H1 (cell line): ENCODE measurements around the gene H1-8. TPM values are rescaled to one million over a fixed set of nuclear protein-coding genes. Genes with fewer than 3 reads are reported as not detected.

ENCODE experiments used
- CTCF ChIA-PET: fragments of 300-600 bp; sonication (Branson Sonifier 250); formaldehyde crosslinking; loops from one replicate; lab custom pipeline; 2021; ENCODE audit not compliant: partially characterized antibody; lab: Charles Lee
- POLR2A ChIA-PET: fragments of 300-600 bp; sonication (Branson Sonifier 250); formaldehyde crosslinking; loops from one replicate; lab custom pipeline; 2021; ENCODE audit warnings: inconsistent platforms; ENCODE audit not compliant: partially characterized antibody; lab: Charles Lee
- DNase-seq, 2 experiments: peaks; one replicate each; pipeline versions ENCODE4 v3.0.0 to v3.0.0-alpha.2; 2010 to 2022; ENCODE audit warnings: low spot score in 2 of 2, low read depth in 1 of 2, mixed read lengths in 1 of 2
- FAIRE-seq: peaks from 2 replicates; lab custom pipeline; 2011; peaks lifted over from hg19 to GRCh38; lab: Jason Lieb, UNC
- H2AFZ ChIP-seq: 2 replicates; pipeline ENCODE4 v1.8.1; 2012; ENCODE audit warnings: low read length, inconsistent platforms
- H2AK5ac ChIP-seq: 2 replicates; pipeline ENCODE4 v1.6.1; 2013; ENCODE audit warnings: low read depth, low read length
- H2BK120ac ChIP-seq: replicated peaks from 2 replicates; pipeline ENCODE3; 2013; ENCODE audit warnings: low read depth, low read length, inconsistent platforms
- H2BK12ac ChIP-seq: 2 replicates; pipeline ENCODE4 v1.6.1; 2013; ENCODE audit warnings: low read depth, low read length
- H2BK15ac ChIP-seq: 2 replicates; pipeline ENCODE4 v1.6.1; 2013; ENCODE audit warnings: low read length
- H2BK20ac ChIP-seq: 2 replicates; pipeline ENCODE4 v1.6.1; 2013; ENCODE audit warnings: low read length
- H2BK5ac ChIP-seq: 2 replicates; pipeline ENCODE4 v1.6.1; 2013; ENCODE audit warnings: low read depth, low read length
- H3K14ac ChIP-seq: 2 replicates; pipeline ENCODE4 v1.6.1; 2013; ENCODE audit warnings: inconsistent platforms; ENCODE audit not compliant: insufficient read length
- H3K18ac ChIP-seq: 2 replicates; pipeline ENCODE4 v1.6.1; 2013; ENCODE audit warnings: low read length; ENCODE audit errors: extremely low read depth
- H3K23ac ChIP-seq: 2 replicates; pipeline ENCODE4 v1.6.1; 2013; ENCODE audit warnings: inconsistent platforms; ENCODE audit not compliant: insufficient read length
- H3K23me2 ChIP-seq: 2 replicates; pipeline ENCODE4 v1.6.1; 2013; ENCODE audit warnings: low read depth, low read length
- H3K27ac ChIP-seq: 2 replicates; pipeline ENCODE4 v1.6.1; 2011; ENCODE audit warnings: low read depth, low read length, inconsistent platforms
- H3K27me3 ChIP-seq, 4 experiments: replicated peaks in 1 of 4; 1 replicate in 1 of 4; 2 replicates in 3 of 4; pipeline versions ENCODE4 v1.6.1 to v1.8.1; 2011 to 2013; ENCODE audit warnings: low read length in 3 of 4, mild to moderate bottlenecking in 3 of 4, inconsistent platforms in 2 of 4, mixed read lengths in 2 of 4, moderate library complexity in 1 of 4; ENCODE audit not compliant: control insufficient read depth in 3 of 4, insufficient read depth in 3 of 4; ENCODE audit errors: extremely low read depth in 1 of 4
- H3K36me3 ChIP-seq, 4 experiments: 2 replicates each; pipeline versions ENCODE4 v1.6.1 to v1.8.1; 2011 to 2013; ENCODE audit warnings: mild to moderate bottlenecking in 4 of 4, low read length in 3 of 4, moderate library complexity in 2 of 4, control low read depth in 1 of 4, inconsistent platforms in 1 of 4; ENCODE audit not compliant: insufficient read depth in 4 of 4, control insufficient read depth in 2 of 4
- H3K4ac ChIP-seq: replicated peaks from 2 replicates; pipeline ENCODE3; 2013; ENCODE audit warnings: low read length, low read depth, mixed read lengths, inconsistent platforms; ENCODE audit not compliant: insufficient read length
- H3K4me1 ChIP-seq, 4 experiments: replicated peaks in 1 of 4; 1 replicate in 1 of 4; 2 replicates in 3 of 4; pipeline versions ENCODE4 v1.6.1 to v1.8.1; 2011 to 2013; ENCODE audit warnings: low read length in 3 of 4, inconsistent platforms in 2 of 4, mixed read lengths in 1 of 4; ENCODE audit not compliant: insufficient read depth in 4 of 4, control insufficient read depth in 3 of 4
- H3K4me2 ChIP-seq, 2 experiments: 2 replicates each; pipeline versions ENCODE4 v1.6.1 to v1.8.1; 2011 to 2013; ENCODE audit warnings: low read depth in 2 of 2, low read length in 2 of 2, control low read depth in 1 of 2, inconsistent platforms in 1 of 2, mild to moderate bottlenecking in 1 of 2; ENCODE audit not compliant: insufficient read depth in 1 of 2
- H3K4me3 ChIP-seq, 4 experiments: fragments of 200-600, 300-600 bp in 1 of 4; sonication (generic), shearing (Covaris generic), sonication (Bioruptor Twin) in 1 of 4; 2 replicates each; pipeline versions ENCODE4 v1.5.1 to v1.8.1; 2011 to 2016; ENCODE audit warnings: low read length in 4 of 4, low read depth in 3 of 4, control low read depth in 2 of 4, inconsistent platforms in 2 of 4, mild to moderate bottlenecking in 2 of 4, mixed read lengths in 1 of 4, moderate library complexity in 1 of 4; ENCODE audit not compliant: insufficient read depth in 2 of 4; ENCODE audit errors: extremely low read depth in 1 of 4
- H3K56ac ChIP-seq: replicated peaks from 2 replicates; pipeline ENCODE3; 2013; ENCODE audit warnings: low read depth, mild to moderate bottlenecking, mixed read lengths, low read length, inconsistent platforms; ENCODE audit not compliant: insufficient read length
- H3K79me1 ChIP-seq: 2 replicates; pipeline ENCODE4 v1.6.1; 2013; ENCODE audit warnings: low read depth, low read length, control low read depth
- H3K79me2 ChIP-seq, 2 experiments: 2 replicates each; pipeline versions ENCODE4 v1.6.1 to v1.8.1; 2012 to 2013; ENCODE audit warnings: low read length in 2 of 2, mild to moderate bottlenecking in 2 of 2, inconsistent platforms in 1 of 2; ENCODE audit not compliant: insufficient read depth in 2 of 2, control insufficient read depth in 1 of 2
- H3K9ac ChIP-seq, 4 experiments: replicated peaks in 1 of 4; 1 replicate in 1 of 4; 2 replicates in 3 of 4; pipeline versions ENCODE4 v1.6.1 to v1.8.1; 2011 to 2013; ENCODE audit warnings: low read depth in 3 of 4, low read length in 3 of 4, control low read depth in 2 of 4, mild to moderate bottlenecking in 2 of 4, moderate library complexity in 2 of 4, inconsistent platforms in 1 of 4; ENCODE audit errors: extremely low read depth in 1 of 4
- H3K9me3 ChIP-seq, 2 experiments: 2 replicates each; pipeline versions ENCODE4 v1.6.1 to v1.8.1; 2012 to 2013; ENCODE audit warnings: mild to moderate bottlenecking in 2 of 2, moderate library complexity in 2 of 2, control low read depth in 1 of 2, inconsistent platforms in 1 of 2, low read depth in 1 of 2, low read length in 1 of 2, mixed read lengths in 1 of 2; ENCODE audit not compliant: insufficient read depth in 2 of 2
- H4K20me1 ChIP-seq, 2 experiments: replicated peaks in 1 of 2; 2 replicates each; pipeline versions ENCODE3 to v1.8.1; 2011 to 2013; ENCODE audit warnings: inconsistent platforms in 2 of 2, low read length in 2 of 2, mild to moderate bottlenecking in 1 of 2; ENCODE audit not compliant: insufficient read depth in 2 of 2, control insufficient read depth in 1 of 2
- H4K5ac ChIP-seq: 2 replicates; pipeline ENCODE4 v1.6.1; 2013; ENCODE audit warnings: low read length, low read depth, mixed read lengths, inconsistent platforms; ENCODE audit not compliant: insufficient read length
- H4K8ac ChIP-seq: 2 replicates; pipeline ENCODE4 v1.8.0; 2013; ENCODE audit warnings: mild to moderate bottlenecking, moderate library complexity, low read length, inconsistent platforms; ENCODE audit not compliant: insufficient read depth; ENCODE audit errors: extremely low read depth
- H4K91ac ChIP-seq: replicated peaks from 2 replicates; pipeline ENCODE3; 2013; ENCODE audit warnings: low read length, mixed read lengths, inconsistent platforms; ENCODE audit not compliant: insufficient read length
- RFX5 ChIP-seq: IDR thresholded peaks from 2 replicates; pipeline ENCODE4 v1.6.1; 2011; ENCODE audit warnings: low read depth, low read length, improper control_type of control experiment, borderline replicate concordance
- SIRT6 ChIP-seq: IDR thresholded peaks from one replicate; pipeline ENCODE4 v1.7.1; 2012; ENCODE audit warnings: low read length, inconsistent platforms
- WGBS, 2 experiments: shearing (Covaris generic) in 1 of 2; methylation state at CpG; one replicate each; pipeline versions ENCODE4 v1.1.6 to v1.1.7; 2013 to 2015; ENCODE audit warnings: low lambda C conversion rate in 2 of 2, mixed read lengths in 2 of 2, inconsistent platforms in 1 of 2, low coverage in 1 of 2, missing lambda C conversion rate in 1 of 2; ENCODE audit not compliant: insufficient replicate concordance in 2 of 2, insufficient coverage in 1 of 2, insufficient read length in 1 of 2; ENCODE audit errors: extremely low coverage in 1 of 2, missing lambda C conversion rate in 1 of 2; 5-methylcytosine and 5-hydroxymethylcytosine counted together
- polyA plus RNA-seq, 7 experiments: library from polyadenylated mRNA; depleted of rRNA in 3 of 7; stranded (reverse) in 5 of 7; unstranded in 2 of 7; fragments of >200 nt in 5 of 7; fragments of 200-250 nt in 2 of 7; gene quantifications; 1 replicate in 5 of 7; 2 replicates in 1 of 7; 4 replicates in 1 of 7; pipeline versions ENCODE4 v1.2.1 to v1.2.3, GENCODE V29; 2011 to 2013; ENCODE audit warnings: missing spikeins in 2 of 7, mixed read lengths in 2 of 7
- total RNA-seq: library from RNA; stranded (reverse); fragmentation: NEBNext Ultra II Directional; extraction: Animal tissue kit (Norgen Biotek cat#: 25700); gene quantifications from 2 replicates; pipeline ENCODE4 v1.2.1, GENCODE V29; 2021
- TF ChIP-seq, protein P1 (sequence below): IDR thresholded peaks from 2 replicates; pipeline ENCODE4 v1.6.1; 2011; ENCODE audit warnings: low read length, improper control_type of control experiment

H1-8 gene
- total and polyA plus RNA-seq, 2 of the 8 experiments (the other 6 are each of a cell fraction or from before 2014, with no cell fraction given), result not detected

DNA sequence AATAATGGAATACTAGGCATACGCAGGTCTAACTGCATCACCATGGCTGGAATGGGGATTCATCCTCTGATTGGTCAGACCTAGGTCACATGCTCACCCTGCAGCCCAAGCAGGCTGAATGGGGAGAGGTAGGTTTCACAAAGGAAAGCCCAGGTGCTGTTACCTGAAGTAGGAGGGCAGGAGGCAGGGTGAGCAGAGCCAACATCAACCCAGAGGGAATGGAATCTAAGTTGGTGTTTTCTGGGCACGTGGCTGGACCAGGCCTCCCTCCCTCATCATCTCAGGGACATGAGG lies 6.7 kb upstream of the H1-8 start:
- WGBS, 2 experiments, result 93% methylated on average over 2 of the region's 2 CpGs; no CpG with 5 or more reads in 1 of the 2 experiments
- no peak overlapping the region for H3K4ac ChIP-seq
- CTCF ChIA-PET, result interaction anchor here (1.2 to 1.8 kb wide), 2 partner anchors 14 to 23 kb away, joined by 3 to 4 read pairs; no protein-coding TSS in a partner anchor

More for the DNA sequence above, 6.7 kb upstream of the H1-8 start:
- H3K79me1 ChIP-seq, result no peaks in the 10 kb centered on the region
- TF ChIP-seq RFX5 (no peak), SIRT6 (no peak)
- TF ChIP-seq, protein P1, sequence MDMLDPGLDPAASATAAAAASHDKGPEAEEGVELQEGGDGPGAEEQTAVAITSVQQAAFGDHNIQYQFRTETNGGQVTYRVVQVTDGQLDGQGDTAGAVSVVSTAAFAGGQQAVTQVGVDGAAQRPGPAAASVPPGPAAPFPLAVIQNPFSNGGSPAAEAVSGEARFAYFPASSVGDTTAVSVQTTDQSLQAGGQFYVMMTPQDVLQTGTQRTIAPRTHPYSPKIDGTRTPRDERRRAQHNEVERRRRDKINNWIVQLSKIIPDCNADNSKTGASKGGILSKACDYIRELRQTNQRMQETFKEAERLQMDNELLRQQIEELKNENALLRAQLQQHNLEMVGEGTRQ, result peak; percentile 58; the same call in 1 of the 2 replicates
- no peak overlapping the region for H3K27ac ChIP-seq
- no peak overlapping the region for H2BK15ac ChIP-seq
- no peak overlapping the region for H3K56ac ChIP-seq
- no peak overlapping the region for H3K14ac ChIP-seq
- H2BK120ac ChIP-seq, result no peak overlapping the region
- POLR2A ChIA-PET, result no interaction called here
- H3K4me2 ChIP-seq, result no peak overlapping the region
- H2AK5ac ChIP-seq, result no peak overlapping the region
- no peaks in the 10 kb centered on the region for H4K20me1 ChIP-seq
- FAIRE-seq (no peak), DNase-seq (no peak)
- H3K9me3 ChIP-seq, result no peaks in the 10 kb centered on the region
- H3K4me3 ChIP-seq, result no peak overlapping the region
- no peaks in the 10 kb centered on the region for H3K27me3 ChIP-seq
- no peaks in the 10 kb centered on the region for H3K79me2 ChIP-seq
- H2BK20ac ChIP-seq, result no peak overlapping the region
- no peaks in the 10 kb centered on the region for H3K36me3 ChIP-seq
- H2BK5ac ChIP-seq, result no peak overlapping the region
- H3K18ac ChIP-seq, result no peak overlapping the region
- no peak overlapping the region for H3K23ac ChIP-seq
- H4K5ac ChIP-seq, result no peak overlapping the region
- peaks cover 4 to 10% (median 6%) of the 10 kb centered on the region in 4 experiments for H3K4me1 ChIP-seq
- no peak overlapping the region for H4K91ac ChIP-seq
- no peak overlapping the region for H2AFZ ChIP-seq
- H3K23me2 ChIP-seq, result no peaks in the 10 kb centered on the region
- no peak overlapping the region for H4K8ac ChIP-seq
- H3K9ac ChIP-seq, result no peak overlapping the region
- H2BK12ac ChIP-seq, result peak overlapping the region; percentile 22; the same call in 1 of the 2 replicates
